Measurements from ENCODE around the gene CDK14. TPM values are rescaled to one million over a fixed set of nuclear protein-coding genes. Genes with fewer than 3 reads are reported as not detected.
A peak's percentile ranks its signal among the peaks of the same experiment; 100 is the strongest.
"Not testable (repeated sequence)": the region's sequence is repeated elsewhere in the genome, so short reads cannot be mapped to it uniquely, and the experiment has no call there.

Gene CDK14
- total RNA-seq, 1 experiment from 2014 or later, result 6.5 TPM

DNA sequence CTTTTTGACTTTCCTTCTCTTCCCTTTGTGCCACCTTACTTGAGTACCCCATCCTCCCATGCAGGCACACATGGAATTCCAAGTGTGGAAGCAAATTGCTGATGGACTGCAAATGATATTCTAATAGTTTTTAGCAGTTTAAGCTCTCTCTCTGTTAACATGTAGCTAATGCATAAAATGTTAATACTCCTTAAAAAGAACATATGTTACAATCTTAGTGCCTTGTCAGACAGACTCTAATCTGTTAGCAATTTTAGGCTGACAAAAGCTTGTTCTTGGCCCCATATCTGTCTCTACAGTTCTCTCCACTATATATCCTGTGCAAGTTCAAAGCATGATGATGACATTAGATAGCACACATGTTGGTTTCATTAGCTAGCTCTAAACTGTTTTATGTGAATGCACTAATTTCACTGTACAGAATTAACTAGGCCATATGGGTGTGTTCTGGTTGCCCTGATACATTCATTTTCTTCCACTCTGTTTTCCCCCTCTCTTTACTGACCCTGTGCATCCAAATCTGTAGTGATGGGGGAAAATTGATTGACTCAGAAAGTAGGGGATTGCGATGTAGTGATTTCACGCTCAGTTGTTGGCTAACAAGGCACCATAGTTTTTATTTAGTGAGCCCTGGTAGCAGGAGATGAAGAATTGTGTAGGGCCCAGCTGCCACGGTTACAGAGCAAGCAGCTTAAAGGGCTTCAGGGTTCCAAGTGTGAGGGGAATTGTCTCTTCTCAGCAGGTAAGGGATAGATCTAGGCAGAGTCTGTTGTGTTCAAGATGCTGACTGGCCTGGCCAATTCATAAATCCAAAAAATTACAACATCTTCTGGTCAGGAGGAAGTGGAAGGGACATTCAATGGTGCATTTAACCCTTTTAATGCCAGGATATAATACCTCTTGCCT lies 553.5 kb downstream of the CDK14 start:
- no peak for DNase-seq (ENCODE audit: low read depth)

DNA sequence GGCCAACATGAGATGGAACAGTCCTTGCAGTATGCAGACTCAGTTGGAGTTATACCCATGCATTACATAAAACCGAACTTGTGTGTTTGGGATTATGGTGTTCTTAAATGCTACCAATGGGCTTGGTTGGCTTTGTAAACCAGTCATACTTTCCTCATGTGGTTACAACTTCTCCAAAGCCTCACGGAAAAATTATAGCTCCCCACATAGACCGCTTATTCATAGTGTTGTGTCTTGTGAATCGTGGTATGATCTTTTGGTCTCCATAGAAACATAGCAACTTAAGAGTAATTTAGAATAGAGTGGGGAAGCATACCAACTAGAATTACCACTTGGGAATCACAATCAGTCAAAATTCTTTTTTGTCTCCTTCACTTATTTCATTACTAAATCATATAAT lies 555.8 kb downstream of the CDK14 start:
- DNase-seq (ENCODE audit: low read depth), result peak; percentile 10

DNA sequence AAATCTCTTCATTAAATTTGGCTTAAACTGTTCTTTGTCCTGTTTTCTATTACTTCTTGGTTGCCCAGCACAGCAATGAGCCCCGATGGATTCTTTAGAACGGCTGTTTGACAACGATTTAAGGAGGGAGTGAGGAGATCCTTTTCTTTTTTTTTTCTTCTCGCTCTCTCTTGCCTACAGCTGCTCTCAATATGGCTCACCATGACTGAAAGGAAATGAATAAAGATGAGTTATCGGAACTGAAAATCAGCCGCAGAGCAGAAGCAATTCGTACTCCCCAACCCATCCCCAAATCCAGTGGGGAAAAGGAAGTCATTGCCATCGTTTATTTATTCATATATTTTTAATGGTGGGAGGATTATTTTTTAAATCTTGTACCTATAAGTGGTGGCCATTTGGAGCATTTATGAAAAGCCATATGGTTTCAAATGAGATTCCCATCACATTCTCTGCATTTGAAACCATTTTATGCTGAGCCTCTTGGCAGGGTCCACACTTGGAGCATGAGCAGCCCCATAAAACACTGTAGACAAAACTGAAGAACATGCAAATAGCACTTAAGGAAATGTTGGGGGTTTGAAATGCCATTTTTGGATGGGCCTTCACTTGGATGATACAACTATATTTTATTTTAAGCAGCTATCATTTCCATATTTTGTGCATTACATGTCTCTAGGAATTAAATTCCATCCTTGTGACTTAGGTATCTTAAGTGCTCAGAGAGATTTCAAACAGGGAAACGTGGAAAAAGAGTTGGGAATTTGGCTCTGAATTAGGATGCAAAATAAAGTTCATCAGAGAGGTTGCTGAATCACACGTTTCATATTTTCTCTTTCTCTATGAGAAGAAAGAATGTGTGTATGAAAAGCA lies 560.4 kb downstream of the CDK14 start:
- DNase-seq (ENCODE audit: low read depth), result no peak

DNA sequence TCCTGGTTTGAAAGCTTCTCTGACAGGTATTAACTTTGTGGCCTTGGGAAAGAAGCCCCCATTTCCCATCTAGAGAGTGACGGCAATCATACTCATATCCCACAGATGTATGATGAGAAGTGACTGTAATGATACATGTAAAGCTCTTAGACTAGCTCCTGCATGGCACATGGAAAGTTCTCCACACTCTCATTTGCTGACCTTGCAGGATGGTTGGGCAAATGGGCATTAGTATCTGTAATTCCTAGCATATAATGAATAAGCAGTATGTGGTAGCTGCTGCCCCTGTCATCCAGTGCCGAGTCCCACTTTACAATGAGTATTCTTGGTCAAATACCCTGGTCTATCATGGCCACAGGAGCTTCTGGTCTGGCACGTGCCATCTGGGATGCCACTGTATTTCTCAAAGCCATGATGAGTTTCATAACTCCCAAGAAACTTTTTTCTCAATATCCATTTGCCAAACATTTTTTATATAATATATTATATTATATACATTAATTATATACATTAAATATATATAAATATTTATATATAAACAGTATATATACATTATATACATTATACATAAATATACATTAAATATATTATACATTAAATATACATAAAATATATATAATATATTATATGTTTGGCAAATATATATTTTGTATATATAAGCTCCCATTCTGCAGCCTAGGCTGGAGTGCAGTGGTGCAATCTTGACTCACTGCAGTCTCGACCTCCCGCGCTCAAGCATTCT lies 561.6 kb downstream of the CDK14 start:
- DNase-seq (ENCODE audit: low read depth), result no peak

DNA sequence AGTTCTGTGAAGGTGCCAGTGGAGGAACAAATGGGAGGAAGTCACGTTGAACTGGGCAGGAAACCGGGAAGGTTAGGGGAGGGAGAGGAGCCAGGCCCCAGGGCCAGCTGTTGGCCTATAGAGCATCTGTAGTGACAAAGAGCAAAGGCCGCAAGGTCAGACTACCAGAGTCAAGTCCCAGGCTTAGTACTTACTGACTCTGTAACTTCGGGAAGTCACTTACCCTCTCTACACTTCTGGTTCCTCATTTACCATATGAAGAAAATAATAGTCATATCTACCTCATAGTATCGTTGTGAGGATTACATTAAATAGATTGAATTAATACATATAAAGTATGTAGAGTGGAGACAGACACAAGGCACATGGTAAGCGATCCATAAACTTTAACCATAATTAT lies 566.3 kb downstream of the CDK14 start:
- no peak for DNase-seq (ENCODE audit: low read depth)

DNA sequence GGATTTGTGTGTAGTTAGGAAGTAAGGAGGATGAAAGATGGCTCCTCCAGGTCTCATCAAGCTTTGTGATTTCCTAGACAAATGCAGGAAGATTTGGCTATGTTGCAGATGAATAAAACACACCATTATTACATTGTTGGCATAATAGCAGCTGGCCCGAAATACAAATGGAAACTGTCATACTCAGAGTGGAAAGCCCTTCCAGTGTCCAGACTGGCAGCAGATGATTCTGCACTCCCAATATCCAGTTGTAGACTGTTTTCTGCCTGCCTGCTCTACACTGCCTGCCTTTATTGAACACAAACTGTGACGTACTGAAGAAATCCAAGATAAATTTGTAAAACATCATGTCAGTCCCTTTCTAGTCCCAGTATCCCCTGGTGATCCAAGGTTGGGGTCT lies 568.4 kb downstream of the CDK14 start:
- DNase-seq (ENCODE audit: low read depth), result no peak

DNA sequence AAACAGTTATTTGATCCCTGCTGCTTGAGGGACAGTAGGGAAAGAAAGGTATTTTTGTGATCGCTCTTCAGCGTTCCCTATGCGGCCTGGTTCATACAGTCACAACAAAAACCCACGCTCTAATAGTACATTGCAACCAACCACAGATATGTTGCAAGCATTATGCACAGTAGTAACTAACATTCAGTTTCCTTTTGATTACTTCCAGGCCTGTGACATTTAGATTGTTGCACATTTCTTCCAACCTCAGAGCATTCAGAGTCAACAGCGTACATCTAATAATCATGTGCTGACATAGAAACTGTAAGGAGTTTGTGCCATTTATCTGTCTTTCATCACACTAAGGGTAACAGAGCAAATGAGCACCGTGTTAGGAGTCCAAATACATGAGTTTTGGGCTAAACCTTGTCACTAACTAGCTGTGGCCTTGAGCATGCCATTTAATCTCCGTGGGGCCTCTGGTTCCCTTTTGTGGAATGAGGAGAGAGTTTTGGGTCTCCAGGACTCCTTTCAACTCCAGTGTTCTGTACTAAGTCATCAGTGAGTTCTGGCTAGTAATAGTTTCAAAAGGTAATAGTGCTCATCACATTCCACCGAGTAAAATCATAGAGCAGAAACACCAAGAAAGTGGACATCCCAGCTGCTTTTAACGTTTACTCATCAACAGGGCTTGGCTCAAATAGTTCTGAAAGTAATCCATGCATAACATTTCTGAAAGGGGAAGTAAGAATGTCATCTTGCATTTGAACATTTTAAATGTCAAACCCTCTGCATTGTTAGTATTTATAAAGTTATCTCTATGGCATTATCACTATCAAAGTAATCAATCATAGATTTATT lies 569.1 kb downstream of the CDK14 start:
- peak; percentile 58 for DNase-seq (ENCODE audit: low read depth)

DNA sequence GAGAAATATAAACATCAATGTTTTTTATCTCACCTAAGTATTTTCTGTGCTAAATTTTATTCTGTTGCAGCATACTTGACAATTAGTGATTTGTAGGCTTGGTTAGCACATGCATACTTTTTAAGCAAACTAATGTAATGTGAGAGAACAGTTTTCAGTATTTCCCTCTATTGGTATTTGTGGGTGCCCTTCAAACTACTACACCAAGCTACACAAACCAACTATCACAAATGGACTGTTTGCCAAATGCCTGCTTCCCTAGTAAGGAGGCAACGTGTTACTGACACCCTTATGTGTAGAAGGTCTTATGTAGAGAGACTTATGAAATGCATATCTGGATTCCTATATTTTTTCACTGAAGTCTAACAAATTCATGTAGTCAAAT lies 569.7 kb downstream of the CDK14 start:
- DNase-seq (ENCODE audit: low read depth), result no peak

DNA sequence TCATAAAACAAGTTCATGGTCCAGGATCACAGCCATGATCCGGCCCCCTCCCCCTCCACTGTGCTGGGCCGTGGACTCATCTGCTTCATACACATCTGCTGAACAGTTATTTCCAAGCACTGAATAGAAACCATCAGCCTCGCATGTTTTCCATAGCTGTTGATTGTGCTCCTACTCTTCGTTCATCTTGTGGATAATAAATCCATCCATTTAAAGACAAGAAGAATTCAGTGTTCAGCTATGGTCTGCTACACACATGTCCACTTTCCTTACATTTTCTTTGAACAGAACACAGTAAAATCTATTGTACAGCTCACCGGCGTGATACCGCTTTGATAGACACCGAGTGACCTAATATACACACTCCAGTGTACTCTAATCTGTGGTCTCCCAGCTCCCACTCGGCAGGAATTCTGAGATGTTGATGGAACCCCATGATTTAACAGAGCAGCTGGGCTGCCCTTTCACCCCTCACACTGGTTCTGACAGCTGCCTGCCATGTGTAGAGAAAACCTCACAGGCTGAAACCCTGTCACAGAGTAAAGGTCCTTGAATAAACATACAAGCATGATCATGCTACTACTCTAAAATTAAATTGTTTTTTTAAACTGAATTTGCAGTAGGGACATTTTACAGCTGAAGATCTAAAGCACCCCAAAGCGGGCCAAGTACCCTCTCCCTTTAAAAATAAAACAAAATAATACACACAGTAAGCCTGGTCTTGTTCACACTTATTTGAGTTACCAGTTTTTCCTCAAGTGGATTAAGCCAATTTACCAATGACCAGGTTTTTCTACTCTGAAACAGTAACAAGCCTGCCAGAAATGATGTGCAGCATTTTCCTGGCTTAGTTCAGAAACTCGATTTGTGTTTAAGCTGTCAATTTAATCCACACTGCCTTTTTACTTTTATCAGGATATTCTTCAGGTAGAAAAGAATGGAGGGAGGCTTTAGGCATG lies 573.0 kb downstream of the CDK14 start:
- no peak for DNase-seq (ENCODE audit: low read depth)

DNA sequence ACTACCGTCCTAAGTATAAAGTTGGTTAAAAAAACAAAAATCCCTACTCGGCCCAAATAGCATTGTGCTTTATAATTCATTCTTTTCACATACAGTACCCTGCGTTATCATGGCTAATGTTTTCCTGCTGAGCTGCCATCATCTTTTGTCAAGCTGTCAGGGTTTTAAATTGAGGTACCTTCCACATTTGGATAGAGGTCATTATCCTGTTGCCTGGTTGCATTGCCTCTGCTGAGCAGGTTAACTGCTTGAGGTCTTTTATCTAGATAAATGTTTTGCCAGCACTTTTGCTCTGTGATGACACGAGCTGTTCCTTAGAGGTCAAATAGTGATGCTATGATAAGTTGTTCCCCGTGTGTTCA lies 573.7 kb downstream of the CDK14 start:
- no peak for DNase-seq (ENCODE audit: low read depth)

DNA sequence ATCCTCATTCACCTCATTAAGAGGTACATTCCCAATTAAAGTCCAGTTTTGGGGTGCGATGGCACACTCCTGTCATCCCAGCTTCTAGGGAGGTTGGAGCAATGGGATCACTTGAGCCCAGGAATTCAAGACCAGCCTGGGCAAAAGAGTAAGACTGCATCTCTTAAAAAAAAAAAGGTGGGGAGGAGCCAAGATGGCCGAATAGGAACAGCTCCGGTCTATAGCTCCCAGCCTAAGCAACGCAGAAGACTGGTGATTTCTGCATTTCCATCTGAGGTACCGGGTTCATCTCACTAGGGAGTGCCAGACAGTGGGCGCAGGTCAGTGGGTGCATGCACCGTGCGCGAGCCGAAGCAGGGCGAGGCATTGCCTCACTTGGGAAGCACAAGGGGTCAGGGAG lies 577.1 kb downstream of the CDK14 start:
- DNase-seq (ENCODE audit: low read depth), result not testable (repeated sequence)

DNA sequence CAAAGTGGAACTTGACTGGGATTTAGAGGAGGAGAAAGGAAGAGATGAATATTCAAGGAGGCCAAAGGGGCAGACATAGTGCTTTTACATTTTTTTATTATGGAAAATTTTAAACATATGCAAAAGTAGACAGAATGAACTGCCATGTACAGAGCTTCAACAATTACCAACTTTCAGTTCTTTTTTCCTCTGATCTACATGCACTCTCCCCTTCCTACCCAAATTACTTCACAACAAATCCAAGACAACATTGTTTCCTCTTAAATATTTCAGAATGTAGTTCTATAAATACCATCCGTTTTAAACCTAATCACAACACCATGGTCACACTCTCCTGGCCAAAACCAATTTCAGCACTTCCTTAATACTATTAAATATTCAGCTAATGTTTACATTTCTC lies 584.6 kb downstream of the CDK14 start:
- no peak for DNase-seq (ENCODE audit: low read depth)

DNA sequence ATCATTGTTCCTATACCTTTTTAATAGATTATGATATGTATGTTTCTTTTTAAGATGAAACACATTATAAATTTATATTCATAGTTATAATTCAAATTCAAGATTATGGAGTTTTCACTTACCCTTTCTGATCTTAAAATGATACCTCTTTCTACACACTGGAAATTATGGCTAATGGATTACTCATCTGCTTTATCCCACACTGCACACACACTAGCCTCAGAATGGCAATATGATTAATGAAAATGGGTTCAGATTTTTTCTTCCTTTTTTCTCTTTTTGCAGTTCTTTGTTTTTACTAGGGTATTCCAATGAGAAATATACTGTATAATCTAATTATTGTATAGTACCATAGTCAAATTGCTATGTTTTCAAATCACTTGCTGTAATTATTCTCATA lies 585.8 kb downstream of the CDK14 start:
- DNase-seq (ENCODE audit: low read depth), result no peak

DNA sequence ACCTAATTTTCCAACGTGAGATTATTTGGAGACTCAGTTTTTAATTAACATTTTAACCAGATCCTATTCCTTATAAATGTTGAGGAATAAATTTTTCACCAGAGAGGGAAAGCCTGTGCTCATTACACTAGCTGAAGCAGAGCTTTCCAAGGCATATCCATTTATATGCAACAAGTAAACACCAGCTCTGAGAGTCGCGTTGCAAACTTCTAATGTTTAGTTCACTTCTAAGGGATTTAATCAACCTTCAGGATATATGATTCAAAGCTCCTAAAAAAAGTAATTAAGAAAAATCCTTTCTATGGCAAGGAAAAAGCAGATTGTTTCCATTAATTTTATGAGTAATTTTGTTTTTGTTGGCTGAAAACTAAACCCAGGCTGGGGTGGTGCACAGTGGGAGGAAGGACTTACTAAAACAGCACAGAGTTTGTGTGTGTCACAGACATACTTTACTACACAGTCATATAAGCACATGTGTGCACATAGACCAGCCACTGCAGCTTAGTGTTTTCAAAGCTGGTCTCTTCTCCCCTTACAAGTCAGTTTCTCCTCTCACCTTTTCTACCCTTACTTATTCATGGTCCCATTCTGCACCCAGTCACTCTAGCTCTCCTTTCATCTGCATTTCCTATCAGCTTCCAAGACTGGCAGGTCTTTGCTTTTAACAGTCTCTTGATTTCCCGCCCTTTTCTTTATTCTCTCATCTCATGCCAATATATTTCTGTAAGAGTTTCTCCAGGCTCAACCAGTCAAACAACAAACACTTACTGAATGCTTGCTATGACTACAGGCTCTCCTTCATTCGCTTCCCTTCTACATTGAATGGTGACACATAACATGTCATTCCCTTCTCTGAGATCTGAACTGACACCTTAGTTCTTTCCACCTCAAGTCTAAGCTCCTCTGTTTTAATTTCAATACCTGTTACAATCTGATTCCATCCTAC lies 587.0 kb downstream of the CDK14 start:
- peak; percentile 81 for DNase-seq (ENCODE audit: low read depth)

DNA sequence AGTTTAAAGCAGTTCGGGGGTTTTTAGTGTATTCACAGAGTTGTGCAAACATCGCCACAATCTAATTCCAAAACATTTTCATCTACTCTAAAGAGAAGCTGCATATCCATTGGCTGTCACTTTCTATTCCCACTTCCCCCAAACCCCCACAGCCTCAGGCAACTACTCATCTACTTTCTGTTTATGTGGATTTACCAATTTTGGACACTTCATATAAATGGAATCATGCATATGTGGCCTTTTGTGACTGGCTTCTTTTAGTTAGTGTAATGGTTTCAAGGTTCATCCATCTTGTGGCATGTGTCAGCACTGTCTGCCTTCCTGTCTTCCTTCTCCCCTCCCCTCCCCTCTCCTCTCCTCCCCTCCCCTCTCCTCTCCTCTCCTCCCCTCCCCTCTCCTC lies 589.6 kb downstream of the CDK14 start:
- DNase-seq (ENCODE audit: low read depth), result peak; percentile 63

DNA sequence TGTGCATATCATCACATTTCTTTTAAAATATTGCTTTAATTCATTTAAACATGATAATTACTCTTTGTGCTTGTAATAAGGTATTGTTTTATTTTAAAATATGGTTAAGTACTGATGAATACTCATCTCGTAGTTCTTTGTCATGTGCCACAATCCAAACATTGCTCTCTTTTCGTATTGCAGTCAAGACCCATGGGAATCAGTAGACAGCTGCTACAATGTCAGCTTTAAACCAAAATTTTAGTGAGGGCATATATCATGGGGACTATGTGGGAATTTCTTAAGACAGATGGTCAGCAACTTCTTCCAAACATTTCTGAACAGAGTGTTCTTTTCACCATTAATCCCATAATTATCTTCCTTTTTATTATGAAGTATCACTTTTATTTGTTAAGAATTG lies 590.9 kb downstream of the CDK14 start:
- no peak for DNase-seq (ENCODE audit: low read depth)

DNA sequence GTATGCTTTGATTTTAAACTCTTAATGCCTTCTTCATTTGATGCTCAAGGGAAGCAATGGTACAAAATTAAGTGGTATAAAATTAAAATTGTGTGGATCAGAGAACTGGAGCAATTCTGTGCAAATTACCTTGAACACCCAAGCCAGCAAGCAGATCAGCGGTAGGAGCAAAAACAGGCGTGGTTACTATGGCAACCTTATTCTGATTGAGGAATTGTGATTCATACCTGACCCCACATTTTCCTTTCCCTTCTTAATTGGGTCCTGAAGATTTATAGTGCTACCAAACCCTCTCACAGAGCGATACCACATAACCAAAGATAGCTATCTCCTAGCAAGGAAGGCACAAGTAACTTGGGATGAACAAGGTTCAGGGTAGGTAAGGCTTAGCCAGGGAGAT lies 595.6 kb downstream of the CDK14 start:
- peak; percentile 55 for DNase-seq (ENCODE audit: low read depth)

DNA sequence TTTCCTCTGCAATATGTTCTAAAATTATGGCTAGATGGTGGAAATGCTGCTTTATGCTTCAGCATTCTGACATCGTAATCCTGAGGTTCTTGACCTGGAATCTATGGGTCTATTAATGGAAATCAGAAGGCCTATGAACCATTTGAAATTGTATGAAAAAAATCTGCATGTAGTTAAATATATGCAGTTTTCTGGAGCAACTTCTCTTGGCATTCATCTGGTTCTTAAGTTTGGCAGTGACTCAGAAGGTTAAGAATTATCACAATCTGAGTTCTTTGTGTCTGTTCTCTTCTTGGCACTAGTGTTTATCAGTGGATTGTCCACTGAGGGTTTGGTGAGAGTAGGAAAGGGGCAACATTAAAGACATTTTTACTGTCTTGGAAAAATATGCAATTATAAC lies 597.0 kb downstream of the CDK14 start:
- DNase-seq (ENCODE audit: low read depth), result peak; percentile 18

DNA sequence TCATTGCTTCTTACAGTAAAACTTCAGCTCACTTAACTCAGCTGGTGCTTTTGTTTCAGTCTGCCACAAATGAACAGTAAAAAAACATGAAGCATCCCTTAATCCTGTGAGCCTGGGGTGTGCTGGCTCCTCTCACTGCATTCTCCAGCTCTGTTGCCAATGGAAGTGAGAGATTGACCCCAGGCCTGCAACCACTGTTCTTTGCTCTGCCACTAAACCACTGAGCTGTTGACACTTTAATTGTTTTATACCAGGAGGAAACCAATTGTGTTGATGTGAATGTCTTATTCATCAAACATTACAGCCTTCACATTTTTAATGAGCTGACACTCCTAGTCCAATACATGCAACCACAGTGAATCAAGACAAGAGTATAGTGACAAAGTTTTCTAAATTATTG lies 598.7 kb downstream of the CDK14 start:
- no peak for DNase-seq (ENCODE audit: low read depth)

Data from M059J (cell line).